GM10248 (cell line): ENCODE data around the gene ULK4.

Source experiments
- CTCF ChIA-PET: fragments of 300-600 bp; sonication (Branson Sonifier 250); formaldehyde crosslinking; extraction: SDS; loops from one replicate; lab custom pipeline; 2021; ENCODE audit warnings: antibody characterized with exemption; lab: Yijun Ruan, JAX
- POLR2A ChIA-PET: fragments of 350-650 bp; sonication (Branson Sonifier 250); formaldehyde crosslinking; extraction: SDS; loops from one replicate; lab custom pipeline; 2020; ENCODE audit warnings: antibody characterized with exemption; lab: Yijun Ruan, JAX
- DNase-seq: peaks from one replicate; pipeline ENCODE4 v3.0.0; 2012; ENCODE audit errors: extremely low spot score
- TF ChIP-seq, protein P1 (sequence below): IDR thresholded peaks from 2 replicates; pipeline ENCODE4 v1.5.1; 2012; ENCODE audit warnings: mild to moderate bottlenecking, low read depth; ENCODE audit errors: extremely low read depth, missing control alignments, control extremely low read depth

ULK4 gene

DNA sequence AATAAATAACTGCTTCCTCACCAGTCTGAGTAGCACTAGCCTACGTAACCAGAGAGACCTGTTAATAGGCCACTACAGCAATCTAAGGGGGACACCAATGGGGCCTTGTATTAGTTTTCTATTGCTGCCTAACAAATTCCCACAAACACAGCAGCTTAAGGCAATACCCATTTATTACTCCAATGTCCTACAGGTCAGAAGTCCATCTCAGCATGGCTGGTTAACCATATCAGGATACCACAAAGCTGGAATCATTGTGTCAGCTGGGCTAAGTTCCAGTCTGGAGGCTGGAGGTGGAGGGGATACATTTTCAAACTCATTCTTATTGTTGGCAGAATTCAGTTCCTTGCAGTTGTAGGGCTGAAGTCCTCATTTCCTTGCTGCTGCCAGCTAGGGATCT is 331.9 kb downstream of the ULK4 start:
- POLR2A ChIA-PET, result no interaction called here
- TF ChIP-seq, protein P1, sequence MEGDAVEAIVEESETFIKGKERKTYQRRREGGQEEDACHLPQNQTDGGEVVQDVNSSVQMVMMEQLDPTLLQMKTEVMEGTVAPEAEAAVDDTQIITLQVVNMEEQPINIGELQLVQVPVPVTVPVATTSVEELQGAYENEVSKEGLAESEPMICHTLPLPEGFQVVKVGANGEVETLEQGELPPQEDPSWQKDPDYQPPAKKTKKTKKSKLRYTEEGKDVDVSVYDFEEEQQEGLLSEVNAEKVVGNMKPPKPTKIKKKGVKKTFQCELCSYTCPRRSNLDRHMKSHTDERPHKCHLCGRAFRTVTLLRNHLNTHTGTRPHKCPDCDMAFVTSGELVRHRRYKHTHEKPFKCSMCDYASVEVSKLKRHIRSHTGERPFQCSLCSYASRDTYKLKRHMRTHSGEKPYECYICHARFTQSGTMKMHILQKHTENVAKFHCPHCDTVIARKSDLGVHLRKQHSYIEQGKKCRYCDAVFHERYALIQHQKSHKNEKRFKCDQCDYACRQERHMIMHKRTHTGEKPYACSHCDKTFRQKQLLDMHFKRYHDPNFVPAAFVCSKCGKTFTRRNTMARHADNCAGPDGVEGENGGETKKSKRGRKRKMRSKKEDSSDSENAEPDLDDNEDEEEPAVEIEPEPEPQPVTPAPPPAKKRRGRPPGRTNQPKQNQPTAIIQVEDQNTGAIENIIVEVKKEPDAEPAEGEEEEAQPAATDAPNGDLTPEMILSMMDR, result no peak
- no peak for DNase-seq
- CTCF ChIA-PET, result no interaction called here

DNA sequence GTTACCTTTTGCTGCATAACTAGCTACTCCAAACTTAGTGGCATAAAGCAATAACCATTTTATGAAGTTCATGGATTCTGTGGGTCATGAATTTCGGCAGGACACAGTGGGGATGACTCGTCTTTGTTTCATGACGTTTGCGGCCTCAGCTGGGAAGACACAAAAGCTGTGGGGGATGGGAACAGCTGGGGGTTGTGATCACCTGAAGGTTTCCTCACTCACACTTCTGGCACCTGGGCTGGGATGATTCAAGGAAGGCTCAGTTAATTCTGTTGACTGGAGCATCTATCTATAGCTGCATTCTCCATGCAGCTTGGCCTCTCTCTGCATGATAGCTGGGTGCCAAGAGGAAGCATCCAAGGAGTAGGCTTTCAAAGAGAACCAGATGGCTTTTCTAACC is 332.8 kb downstream of the ULK4 start:
- TF ChIP-seq, protein P1, result no peak
- CTCF ChIA-PET, result no interaction called here
- no peak for DNase-seq
- POLR2A ChIA-PET, result no interaction called here

DNA sequence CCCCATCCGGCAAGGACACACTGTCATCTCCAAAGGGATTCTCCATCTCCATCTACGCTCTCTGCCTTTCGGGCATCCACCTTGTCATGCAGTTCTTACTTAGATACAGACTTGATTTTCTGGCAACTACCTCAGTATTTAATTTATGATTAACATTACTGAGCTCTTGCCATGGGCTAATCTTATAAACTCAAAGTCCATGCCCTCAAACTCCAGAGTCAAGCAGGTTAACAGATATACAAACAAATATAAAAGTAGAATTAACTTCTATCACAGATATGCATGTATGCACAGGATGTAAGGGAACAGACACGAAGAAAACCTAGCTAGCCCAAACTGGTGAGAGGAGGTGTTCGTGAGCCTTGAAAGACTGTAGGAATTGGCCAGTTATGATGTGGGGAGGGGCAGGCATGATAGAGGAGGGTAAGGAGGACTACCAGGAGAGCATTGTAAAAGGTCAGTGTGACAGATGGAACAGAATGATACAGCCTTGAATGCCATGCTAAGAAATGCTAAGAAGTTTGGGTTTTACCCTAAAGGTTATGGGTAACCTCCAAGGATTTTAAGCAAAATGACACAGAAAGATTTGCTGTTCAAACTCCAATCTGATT is 334.3 kb downstream of the ULK4 start:
- ChIA-PET POLR2A (no interaction called here), CTCF (interaction anchor here (1.2 kb wide), 1 partner anchor 9 kb away, joined by 3 read pairs; no protein-coding TSS in a partner anchor)
- DNase-seq, result no peak
- TF ChIP-seq, protein P1, result no peak

DNA sequence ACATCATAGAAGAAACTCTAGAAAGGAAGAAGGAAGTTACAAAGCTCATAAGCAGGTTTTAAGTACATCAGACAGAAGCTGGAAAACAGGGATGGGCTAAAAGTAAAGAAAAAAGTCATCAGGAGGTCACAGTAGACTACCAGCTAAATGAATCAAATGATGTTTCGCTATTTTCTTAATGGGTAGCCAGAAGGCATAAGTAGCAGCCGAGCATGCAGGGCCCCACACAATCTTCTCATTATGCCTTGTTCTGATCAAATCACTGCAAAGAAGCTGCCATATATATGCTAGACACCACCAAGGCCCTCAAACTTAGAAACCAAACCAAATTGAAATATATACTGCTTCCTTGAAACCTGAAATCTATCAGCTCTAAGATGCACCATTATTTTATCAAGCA is 349.1 kb downstream of the ULK4 start:
- no peak for DNase-seq
- TF ChIP-seq, protein P1, result no peak
- ChIA-PET POLR2A (no interaction called here), CTCF (no interaction called here)

DNA sequence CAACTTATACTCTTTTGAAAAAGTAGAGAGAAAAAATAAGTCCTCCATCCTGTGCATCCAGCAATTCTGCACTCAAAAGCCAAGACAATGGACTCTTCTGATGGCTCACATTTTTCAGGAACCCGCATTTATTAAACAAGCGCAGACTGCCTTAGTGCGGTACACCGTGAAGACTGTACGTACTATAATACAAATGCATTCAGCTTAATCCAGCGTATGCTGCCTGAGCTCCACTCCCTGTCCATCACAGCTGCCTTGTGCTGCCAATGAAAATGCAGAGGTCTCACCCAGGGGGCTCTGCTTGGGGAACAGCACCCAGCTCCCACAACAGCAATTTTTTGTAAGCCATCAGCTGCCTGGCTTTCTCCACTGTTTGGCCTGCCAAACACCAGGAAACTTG is 350.9 kb downstream of the ULK4 start:
- DNase-seq, result no peak
- ChIA-PET POLR2A (no interaction called here), CTCF (no interaction called here)
- TF ChIP-seq, protein P1, result no peak

DNA sequence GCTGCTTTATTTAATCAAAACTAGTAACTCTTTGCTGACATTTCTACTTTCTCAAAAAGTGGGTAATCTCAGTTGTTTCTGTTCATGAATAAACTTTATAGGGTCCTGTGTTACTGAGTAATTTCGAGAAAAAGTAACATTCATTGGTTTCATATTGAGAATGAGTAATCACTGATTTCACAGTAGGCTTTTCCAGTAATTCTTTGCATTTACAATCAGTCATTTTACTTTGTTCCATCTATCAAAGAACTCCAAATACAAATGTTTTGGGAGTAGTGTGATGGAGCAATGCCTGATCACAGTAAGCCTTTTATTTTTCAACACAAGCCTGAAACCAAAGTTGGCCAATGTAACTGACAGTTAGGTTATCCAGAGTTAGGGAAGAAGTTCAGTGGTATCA is 353.6 kb downstream of the ULK4 start:
- ChIA-PET CTCF (interaction anchor here (1.9 kb wide), 1 partner anchor 14 kb away, joined by 5 read pairs; no protein-coding TSS in a partner anchor), POLR2A (no interaction called here)
- no peak for DNase-seq
- TF ChIP-seq, protein P1, result no peak
